Right lobe of liver (tissue), 4 donors: ENCODE results near the gene CFAP47.

Source experiments
- POLR2A ChIP-seq: fragments of 450-650 bp; IDR thresholded peaks from one replicate; pipeline ENCODE4 v1.6.1; 2017; ENCODE audit warnings: antibody characterized with exemption, mild to moderate bottlenecking
- TF ChIP-seq, protein P1 (sequence below), 4 donors: fragments of 200-600 bp in 3 of 4; fragments of 450-650 bp in 1 of 4; IDR thresholded peaks; one replicate each; pipeline versions ENCODE4 v1.5.1 to v1.8.0; 2016 to 2022; ENCODE audit warnings: antibody characterized with exemption in 4 of 4, mild to moderate bottlenecking in 2 of 4
- donor health status: DM: no; HTN: no; CAD: no.
- donor health status: DM: no; HTN: no; CAD: no.
- donor health status: DM: no; HTN: yes; CAD: no.

DNA sequence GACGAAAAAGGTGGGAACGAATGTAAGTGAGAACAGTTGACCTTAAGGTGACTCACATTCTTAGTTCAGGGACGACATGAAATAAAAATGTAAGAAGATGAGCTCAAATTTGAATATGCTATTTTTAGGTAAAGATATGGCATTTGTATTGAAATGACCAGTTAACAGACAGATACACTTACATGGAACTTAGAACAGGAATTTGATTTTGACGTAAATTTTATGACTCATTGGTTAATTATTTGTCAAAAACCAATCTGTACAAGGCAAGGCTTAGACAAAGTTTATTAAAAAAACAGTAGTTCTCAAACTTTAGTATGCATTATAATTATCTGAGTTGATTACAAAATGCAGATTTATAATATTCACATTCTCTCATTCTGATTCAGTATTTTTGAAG, 469.4 kb downstream of the CFAP47 start:
- TF ChIP-seq, protein P1, sequence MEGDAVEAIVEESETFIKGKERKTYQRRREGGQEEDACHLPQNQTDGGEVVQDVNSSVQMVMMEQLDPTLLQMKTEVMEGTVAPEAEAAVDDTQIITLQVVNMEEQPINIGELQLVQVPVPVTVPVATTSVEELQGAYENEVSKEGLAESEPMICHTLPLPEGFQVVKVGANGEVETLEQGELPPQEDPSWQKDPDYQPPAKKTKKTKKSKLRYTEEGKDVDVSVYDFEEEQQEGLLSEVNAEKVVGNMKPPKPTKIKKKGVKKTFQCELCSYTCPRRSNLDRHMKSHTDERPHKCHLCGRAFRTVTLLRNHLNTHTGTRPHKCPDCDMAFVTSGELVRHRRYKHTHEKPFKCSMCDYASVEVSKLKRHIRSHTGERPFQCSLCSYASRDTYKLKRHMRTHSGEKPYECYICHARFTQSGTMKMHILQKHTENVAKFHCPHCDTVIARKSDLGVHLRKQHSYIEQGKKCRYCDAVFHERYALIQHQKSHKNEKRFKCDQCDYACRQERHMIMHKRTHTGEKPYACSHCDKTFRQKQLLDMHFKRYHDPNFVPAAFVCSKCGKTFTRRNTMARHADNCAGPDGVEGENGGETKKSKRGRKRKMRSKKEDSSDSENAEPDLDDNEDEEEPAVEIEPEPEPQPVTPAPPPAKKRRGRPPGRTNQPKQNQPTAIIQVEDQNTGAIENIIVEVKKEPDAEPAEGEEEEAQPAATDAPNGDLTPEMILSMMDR (IDR thresholded peaks at IDR 0.05) = no peak
- no peak for TF ChIP-seq POLR2A
